ENCODE data around the gene BCAS3. TPM values are rescaled to one million over a fixed set of nuclear protein-coding genes. Genes with fewer than 3 reads are reported as not detected.

Gene BCAS3
- polyA plus RNA-seq, 1 donor from 2014 or later, result 21.6 TPM

GRCh38 chr17:61187038-61187437 is 509.4 kb downstream of the BCAS3 start:
- no peak overlapping the region for H2AFZ ChIP-seq (ENCODE audit: low read depth, low read length)
- no peak overlapping the region for H3K4me2 ChIP-seq (ENCODE audit: low read length)
- no peaks in the 10 kb centered on the region for H3K27me3 ChIP-seq (ENCODE audit: insufficient read depth, low read depth, low read length)
- no peak overlapping the region for H3K27ac ChIP-seq (ENCODE audit: low read length)
- H3K9ac ChIP-seq (ENCODE audit: low read length), result no peak overlapping the region
- H3K4me3 ChIP-seq (ENCODE audit: low read length), result no peak overlapping the region
- no peak for TF ChIP-seq TAF1 (IDR thresholded peaks at IDR 0.05; ENCODE audit: low read depth)
- no peak for TF ChIP-seq CTCF (IDR thresholded peaks at IDR 0.05; ENCODE audit: poor library complexity, severe bottlenecking)
- no peak for TF ChIP-seq POLR2AphosphoS5 (IDR thresholded peaks at IDR 0.05)
- TF ChIP-seq REST (IDR thresholded peaks at IDR 0.05; ENCODE audit: borderline replicate concordance), result no peak
- no peak for TF ChIP-seq EZH2 (IDR thresholded peaks at IDR 0.05; ENCODE audit: borderline replicate concordance, insufficient read depth, low read length, poor library complexity, severe bottlenecking)
- no peak for TF ChIP-seq RAD21 (conservative IDR thresholded peaks at IDR 0.05)
- TF ChIP-seq SMC3 (conservative IDR thresholded peaks at IDR 0.05; ENCODE audit: poor library complexity), result no peak
- TF ChIP-seq EP300 (conservative IDR thresholded peaks at IDR 0.05; ENCODE audit: poor library complexity, severe bottlenecking), result no peak
- no peak for TF ChIP-seq MXI1 (conservative IDR thresholded peaks at IDR 0.05; ENCODE audit: poor library complexity, severe bottlenecking)
- no peaks in the 10 kb centered on the region for H3F3A ChIP-seq (ENCODE audit: insufficient read depth, low read length, poor library complexity, severe bottlenecking)
- H4K20me1 ChIP-seq (ENCODE audit: insufficient read depth), result no peaks in the 10 kb centered on the region
- H3K36me3 ChIP-seq (ENCODE audit: insufficient read depth, low read length), result no peaks in the 10 kb centered on the region
- H3K9me2 ChIP-seq (ENCODE audit: insufficient read depth, low read length), result no peaks in the 10 kb centered on the region
- no peaks in the 10 kb centered on the region for H3K9me3 ChIP-seq (ENCODE audit: low read length)
- no peaks in the 10 kb centered on the region for H3K79me2 ChIP-seq (replicated peaks; ENCODE audit: insufficient read depth, low read length)

GRCh38 chr17:61188081-61188480 is 510.4 kb downstream of the BCAS3 start:
- Histone ChIP-seq H3K79me2 (replicated peaks; ENCODE audit: insufficient read depth, low read length) (no peaks in the 10 kb centered on the region), H2AFZ (ENCODE audit: low read depth, low read length) (no peak overlapping the region), H3K4me2 (ENCODE audit: low read length) (no peak overlapping the region), H3K9me3 (ENCODE audit: low read length) (no peaks in the 10 kb centered on the region), H4K20me1 (ENCODE audit: insufficient read depth) (no peaks in the 10 kb centered on the region), H3K36me3 (ENCODE audit: insufficient read depth, low read length) (no peaks in the 10 kb centered on the region), H3F3A (ENCODE audit: insufficient read depth, low read length, poor library complexity, severe bottlenecking) (no peaks in the 10 kb centered on the region), H3K27me3 (ENCODE audit: insufficient read depth, low read depth, low read length) (no peaks in the 10 kb centered on the region), H3K9ac (ENCODE audit: low read length) (no peak overlapping the region), H3K9me2 (ENCODE audit: insufficient read depth, low read length) (no peaks in the 10 kb centered on the region), H3K27ac (ENCODE audit: low read length) (no peak overlapping the region), H3K4me3 (ENCODE audit: low read length) (no peak overlapping the region)
- TF ChIP-seq EP300 (conservative IDR thresholded peaks at IDR 0.05; ENCODE audit: poor library complexity, severe bottlenecking), result no peak
- no peak for TF ChIP-seq RAD21 (conservative IDR thresholded peaks at IDR 0.05)
- TF ChIP-seq POLR2AphosphoS5 (IDR thresholded peaks at IDR 0.05), result no peak
- no peak for TF ChIP-seq SMC3 (conservative IDR thresholded peaks at IDR 0.05; ENCODE audit: poor library complexity)
- TF ChIP-seq MXI1 (conservative IDR thresholded peaks at IDR 0.05; ENCODE audit: poor library complexity, severe bottlenecking), result no peak
- no peak for TF ChIP-seq CTCF (IDR thresholded peaks at IDR 0.05; ENCODE audit: poor library complexity, severe bottlenecking)
- TF ChIP-seq REST (IDR thresholded peaks at IDR 0.05; ENCODE audit: borderline replicate concordance), result no peak
- no peak for TF ChIP-seq EZH2 (IDR thresholded peaks at IDR 0.05; ENCODE audit: borderline replicate concordance, insufficient read depth, low read length, poor library complexity, severe bottlenecking)
- TF ChIP-seq TAF1 (IDR thresholded peaks at IDR 0.05; ENCODE audit: low read depth), result no peak
